GM21576 (cell line): ENCODE results near the gene ESYT1.
A peak's percentile ranks its signal among the peaks of the same experiment; 100 is the strongest.

Experiments used
- ATAC-seq: cut with Tn5 transposase; IDR thresholded peaks from one replicate; pipeline ENCODE4 v1.9.1; 2021; ENCODE audit warnings: mild to moderate bottlenecking, moderate library complexity; ENCODE audit not compliant: unreplicated experiment

ESYT1 gene, protein sequence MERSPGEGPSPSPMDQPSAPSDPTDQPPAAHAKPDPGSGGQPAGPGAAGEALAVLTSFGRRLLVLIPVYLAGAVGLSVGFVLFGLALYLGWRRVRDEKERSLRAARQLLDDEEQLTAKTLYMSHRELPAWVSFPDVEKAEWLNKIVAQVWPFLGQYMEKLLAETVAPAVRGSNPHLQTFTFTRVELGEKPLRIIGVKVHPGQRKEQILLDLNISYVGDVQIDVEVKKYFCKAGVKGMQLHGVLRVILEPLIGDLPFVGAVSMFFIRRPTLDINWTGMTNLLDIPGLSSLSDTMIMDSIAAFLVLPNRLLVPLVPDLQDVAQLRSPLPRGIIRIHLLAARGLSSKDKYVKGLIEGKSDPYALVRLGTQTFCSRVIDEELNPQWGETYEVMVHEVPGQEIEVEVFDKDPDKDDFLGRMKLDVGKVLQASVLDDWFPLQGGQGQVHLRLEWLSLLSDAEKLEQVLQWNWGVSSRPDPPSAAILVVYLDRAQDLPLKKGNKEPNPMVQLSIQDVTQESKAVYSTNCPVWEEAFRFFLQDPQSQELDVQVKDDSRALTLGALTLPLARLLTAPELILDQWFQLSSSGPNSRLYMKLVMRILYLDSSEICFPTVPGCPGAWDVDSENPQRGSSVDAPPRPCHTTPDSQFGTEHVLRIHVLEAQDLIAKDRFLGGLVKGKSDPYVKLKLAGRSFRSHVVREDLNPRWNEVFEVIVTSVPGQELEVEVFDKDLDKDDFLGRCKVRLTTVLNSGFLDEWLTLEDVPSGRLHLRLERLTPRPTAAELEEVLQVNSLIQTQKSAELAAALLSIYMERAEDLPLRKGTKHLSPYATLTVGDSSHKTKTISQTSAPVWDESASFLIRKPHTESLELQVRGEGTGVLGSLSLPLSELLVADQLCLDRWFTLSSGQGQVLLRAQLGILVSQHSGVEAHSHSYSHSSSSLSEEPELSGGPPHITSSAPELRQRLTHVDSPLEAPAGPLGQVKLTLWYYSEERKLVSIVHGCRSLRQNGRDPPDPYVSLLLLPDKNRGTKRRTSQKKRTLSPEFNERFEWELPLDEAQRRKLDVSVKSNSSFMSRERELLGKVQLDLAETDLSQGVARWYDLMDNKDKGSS

DNA sequence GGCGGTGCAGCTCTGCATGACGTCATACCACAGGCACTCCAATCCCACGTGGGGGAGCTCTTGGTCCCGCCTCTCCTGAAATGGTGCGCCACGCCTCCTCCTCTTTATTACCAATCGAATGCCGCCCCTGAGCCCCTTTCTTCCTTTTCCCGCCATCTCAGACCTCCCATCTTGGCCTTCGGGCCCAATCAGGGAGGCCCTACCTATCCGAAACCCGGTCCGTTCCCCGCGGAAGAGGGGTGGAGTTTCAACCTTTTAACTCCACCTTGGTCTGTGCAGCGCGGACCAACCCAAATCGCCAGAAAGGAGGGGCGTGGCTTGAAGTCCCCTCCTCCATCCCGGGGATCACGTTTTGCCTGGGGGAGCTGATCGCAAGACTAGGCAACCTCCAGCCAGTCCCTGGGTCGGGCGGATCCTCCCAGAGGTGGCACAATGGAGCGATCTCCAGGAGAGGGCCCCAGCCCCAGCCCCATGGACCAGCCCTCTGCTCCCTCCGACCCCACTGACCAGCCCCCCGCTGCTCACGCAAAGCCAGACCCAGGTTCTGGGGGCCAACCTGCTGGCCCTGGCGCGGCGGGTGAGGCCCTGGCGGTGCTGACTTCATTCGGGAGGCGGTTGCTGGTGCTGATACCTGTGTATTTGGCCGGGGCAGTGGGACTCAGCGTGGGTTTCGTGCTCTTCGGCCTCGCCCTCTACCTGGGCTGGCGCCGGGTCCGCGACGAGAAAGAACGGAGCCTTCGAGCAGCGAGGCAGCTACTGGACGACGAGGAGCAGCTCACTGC, at the start of gene ESYT1:
Gene ESYT1, plus strand, starts transcription at position 380 of the 782 bp plus-strand sequence. Its CDS starts 53 bp downstream, at position 433.
- peak; percentile 86 for ATAC-seq

DNA sequence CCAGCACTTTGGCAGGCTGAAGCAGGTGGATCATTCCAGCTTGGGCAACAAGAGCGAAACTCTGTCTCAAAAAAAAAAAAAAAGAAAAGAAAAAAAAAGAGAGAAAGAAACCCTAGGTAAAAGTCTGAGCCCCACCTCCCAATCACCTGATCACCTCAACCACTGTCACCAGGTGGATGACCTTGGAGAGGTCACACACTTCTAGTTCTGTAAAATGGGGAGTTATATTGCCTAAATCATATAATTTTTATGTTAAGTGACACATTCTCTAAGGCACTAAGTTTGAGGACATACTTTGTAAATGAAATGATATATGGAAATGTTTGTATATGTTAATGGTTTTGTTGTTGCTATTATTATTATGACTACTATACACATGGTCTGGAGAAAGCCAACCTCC, 49.6 kb upstream of the ESYT1 start:
- ATAC-seq = no peak

DNA sequence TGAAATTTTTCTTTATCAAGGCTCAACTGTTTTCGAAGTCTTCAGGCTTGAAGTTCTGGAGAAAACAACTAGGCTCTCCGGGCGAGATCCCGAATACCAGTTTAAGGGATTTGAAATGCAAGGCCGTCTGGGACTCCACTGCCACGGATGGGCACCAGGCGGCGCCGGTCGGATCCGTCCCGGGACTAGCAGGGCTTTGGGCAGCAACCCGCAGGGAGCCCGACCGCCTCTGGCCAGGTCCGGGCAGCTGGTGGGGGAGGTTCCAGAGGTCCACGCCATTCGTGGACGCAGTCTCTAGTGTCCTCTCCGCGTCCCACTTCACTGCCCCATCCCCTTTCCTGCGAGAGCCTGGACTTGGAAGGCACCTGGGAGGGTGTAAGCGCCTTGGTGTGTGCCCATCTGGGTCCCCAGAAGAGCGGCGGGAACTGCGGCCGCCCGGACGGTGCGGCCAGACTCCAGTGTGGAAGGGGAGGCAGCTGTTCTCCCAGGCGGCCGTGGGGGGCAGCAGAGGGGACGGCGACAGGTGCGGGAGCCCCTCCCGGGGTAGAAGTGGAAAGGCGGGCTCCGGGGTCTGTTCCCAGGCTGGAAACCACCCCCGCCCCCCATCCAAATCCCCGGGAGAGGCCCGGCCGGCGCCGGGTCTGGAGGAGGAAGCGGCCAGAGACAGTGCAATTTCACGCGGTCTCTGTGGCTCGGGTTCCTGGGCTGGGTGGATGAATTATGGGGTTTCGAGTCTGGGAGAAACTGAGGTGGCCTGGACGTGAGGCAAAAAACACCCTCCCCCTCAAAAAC, 48.9 kb upstream of the ESYT1 start:
- ATAC-seq = peak; percentile 58

DNA sequence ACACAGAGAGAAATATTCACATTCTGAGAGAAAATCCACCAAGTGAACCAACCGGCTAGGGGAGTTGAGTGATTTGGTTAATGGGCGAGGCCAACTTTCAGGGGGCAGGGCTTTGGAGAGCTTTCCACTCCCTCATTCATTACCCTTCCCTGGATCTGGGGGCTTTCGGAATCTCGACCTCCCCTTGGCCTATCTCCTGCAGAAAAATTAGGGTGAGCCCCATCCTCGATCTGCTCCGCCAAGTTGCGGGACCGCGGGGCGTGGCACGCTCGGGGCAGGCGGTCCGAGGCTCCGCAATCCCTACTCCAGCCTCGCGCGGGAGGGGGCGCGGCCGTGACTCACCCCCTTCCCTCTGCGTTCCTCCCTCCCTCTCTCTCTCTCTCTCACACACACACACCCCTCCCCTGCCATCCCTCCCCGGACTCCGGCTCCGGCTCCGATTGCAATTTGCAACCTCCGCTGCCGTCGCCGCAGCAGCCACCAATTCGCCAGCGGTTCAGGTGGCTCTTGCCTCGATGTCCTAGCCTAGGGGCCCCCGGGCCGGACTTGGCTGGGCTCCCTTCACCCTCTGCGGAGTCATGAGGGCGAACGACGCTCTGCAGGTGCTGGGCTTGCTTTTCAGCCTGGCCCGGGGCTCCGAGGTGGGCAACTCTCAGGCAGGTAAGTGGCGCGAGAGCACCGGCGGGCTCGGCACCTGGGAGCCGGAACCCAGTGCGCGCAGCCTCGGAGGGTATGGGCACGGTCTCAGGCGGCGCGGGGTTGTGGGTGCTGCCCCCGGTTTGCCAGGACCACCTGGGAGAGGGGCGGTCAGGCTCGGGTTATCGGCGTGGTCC, 48.1 kb upstream of the ESYT1 start, which contains the start of gene ERBB3:
Gene ERBB3, plus strand, starts transcription at position 443 of the 833 bp plus-strand sequence. Its CDS starts 136 bp downstream, at position 579.
- peak; percentile 32 for ATAC-seq

DNA sequence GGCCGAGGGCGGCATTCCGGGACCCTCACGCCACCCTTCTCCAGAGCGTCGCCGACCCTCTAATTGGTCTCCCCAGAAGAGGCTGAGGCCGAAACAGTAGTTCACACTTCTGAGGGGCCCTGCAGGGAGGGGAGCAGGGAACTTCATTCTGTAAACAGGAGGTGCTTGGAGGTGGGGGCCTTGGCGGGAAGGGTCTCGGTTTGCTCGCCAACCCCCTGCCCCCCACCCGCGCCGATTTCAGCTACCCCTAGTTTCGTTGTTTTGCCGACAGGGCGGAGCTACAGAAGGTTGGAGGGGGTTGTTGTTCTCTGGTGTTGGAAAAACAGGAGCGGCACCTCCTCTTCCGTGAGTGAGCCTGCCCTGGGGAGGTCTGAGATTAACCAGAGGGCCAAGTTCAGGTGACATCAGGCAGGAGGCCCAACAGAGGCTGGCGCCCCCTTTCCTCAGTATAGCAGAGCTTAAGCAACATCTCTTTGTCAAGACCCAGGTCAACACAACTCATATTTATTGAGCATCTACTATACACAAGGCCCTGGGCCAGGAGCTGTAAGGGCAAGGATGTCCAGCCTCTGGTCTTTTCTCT, 47.4 kb upstream of the ESYT1 start:
- no peak for ATAC-seq

DNA sequence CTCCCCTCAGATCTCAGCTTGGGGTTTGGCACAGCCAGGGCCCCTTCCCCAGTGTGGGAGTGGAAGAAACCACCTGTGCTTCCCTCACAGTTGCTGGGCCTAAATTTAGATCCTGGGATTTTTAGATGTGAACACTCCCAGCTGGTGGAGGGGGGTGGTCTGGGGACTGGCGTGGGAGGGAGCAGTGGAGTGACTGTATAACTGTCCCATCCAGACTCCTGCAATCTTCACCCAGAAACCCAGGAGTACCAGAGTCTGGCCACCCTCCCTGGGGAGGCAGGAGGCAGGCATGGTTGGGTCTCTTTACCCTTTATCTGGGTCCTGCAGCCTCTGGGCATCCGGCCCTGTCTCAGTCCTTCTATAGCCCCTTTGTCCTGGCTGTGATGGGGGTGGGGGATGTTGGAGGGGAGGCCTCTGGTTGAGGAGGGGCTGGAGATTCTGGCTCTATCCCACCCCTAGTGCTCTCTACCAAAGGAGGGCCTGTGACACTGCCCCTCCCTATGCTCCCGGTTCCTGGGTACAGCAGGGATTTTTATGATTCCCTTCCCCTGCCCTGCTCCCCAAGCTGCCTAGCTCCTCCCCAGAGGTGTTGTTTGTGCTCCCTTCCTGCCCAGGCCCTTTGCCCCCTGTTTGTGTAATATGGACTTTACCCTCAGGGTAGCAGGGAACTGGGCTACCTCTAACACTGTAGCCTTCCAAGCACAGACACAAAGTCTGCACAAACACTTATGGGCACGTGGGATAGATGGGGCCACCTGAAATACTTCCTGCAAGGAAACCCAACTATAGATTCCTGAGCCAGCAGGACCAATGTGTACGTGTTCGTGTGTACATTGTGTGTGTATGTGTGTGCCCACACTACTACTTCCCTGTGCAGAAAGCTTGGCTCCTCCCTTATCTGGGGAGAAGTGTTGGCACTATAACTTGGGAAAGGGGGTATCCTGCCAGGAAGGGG, 46.4 kb upstream of the ESYT1 start:
- ATAC-seq = no peak

DNA sequence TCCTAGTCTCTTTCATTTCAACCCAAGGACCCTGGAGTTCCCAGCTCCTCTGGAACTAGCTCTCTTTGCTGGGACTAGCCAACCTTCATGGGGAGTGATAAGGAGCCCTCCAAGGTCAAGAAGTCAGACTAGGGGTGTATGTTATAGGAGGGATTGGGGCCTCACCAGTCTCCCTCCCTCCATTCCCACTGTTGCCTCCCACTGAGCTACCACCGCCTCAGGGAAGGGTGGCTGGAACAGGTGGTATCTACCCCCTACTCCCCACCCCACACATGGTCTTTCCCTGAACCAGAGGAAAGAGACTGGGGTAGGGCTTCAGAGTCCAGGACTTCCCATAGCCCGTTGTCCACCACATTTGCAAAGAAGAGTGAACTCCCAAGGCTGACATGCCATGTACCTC, 45.7 kb upstream of the ESYT1 start:
- ATAC-seq = no peak

DNA sequence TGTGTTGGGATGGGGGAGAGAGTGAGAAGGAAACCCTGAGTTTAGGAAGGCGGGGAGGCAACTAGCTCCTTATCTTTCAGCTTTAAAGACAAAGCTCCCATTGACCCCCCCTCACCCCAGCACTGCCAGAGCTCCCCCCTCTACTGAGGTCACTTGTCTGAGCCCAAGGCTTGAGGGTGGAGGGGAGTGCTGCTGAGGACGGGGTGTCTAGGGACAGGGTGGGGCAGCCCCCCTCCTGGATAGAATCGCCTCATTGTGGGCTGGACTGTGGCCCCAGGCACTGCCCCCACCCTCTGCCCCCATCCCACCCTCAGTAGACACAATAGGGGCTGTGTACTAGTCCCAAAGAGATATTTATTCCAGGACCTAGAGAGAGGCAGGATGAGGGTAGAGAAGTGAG, 45.1 kb upstream of the ESYT1 start:
- ATAC-seq = no peak

DNA sequence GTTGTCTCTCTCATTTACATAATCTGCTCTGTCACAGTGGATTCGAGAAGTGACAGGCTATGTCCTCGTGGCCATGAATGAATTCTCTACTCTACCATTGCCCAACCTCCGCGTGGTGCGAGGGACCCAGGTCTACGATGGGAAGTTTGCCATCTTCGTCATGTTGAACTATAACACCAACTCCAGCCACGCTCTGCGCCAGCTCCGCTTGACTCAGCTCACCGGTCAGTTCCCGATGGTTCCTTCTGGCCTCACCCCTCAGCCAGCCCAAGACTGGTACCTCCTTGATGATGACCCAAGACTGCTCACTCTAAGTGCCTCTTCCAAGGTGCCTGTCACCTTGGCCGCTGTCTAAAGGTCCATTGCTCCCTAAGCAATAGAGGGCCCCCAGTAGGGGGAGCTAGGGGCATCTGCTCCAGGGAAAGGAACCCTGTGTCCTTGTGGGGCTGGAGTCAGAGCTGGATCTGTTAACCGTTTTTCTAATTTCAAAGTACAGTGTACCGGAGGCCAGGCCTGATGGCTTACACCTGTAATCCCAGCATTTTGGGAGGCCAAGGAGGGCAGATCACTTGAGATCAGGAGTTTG, 43.0 kb upstream of the ESYT1 start:
- ATAC-seq = no peak

DNA sequence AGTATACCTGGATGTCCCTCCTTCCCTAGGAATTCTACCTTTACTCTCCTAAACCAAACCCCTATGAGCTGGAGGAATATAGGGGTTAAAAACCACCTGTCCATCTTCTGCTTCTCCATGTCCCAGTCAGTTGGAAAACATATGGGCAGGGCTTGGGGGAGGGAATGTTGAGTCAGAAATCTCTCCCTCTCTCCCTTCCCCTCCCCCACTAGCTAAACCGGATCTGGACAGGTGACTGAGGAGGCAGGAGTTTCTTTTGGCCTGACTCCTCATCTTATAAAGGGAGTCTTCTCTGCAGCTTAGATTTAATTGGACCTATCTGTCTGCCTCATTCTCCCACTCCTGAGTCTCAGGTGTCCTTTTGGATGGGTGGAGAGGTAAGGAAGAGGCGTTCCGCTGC, 42.0 kb upstream of the ESYT1 start:
- ATAC-seq = no peak

DNA sequence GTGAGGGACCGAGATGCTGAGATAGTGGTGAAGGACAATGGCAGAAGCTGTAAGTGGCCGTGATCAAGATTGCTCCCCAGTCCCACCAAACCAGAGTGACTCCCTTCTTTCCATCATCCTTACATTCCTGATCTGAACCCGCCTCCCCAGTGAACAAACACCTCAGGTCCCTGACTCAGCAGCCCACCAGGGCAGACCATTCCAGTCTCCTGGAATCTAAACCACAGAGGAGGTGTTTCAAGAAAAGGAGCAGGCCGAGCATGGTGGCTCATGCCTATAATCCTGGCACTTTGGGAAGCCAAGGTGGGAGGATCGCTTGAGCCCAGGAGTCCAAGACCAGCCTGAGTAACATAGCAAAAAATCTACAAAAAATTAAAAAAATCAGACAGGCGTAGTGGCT, 41.5 kb upstream of the ESYT1 start:
- no peak for ATAC-seq

DNA sequence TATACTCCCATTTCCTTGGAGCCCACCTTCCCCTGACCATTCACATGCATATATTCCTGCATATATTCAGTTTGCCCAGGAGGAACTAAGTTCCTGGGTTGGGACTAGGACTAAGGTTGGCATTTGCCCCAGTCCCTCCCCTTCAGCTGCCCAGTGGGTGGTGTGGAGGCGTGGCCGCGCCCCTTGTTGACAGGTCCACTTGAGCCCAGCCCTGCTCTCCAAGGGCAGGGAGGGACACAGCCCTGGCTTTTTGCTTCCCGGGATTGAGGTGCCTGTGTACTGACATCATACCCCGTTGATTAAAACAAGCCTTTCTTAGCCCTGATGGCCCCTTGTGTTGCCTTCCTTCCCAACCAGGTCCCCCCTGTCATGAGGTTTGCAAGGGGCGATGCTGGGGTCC, 40.8 kb upstream of the ESYT1 start:
- ATAC-seq = no peak

DNA sequence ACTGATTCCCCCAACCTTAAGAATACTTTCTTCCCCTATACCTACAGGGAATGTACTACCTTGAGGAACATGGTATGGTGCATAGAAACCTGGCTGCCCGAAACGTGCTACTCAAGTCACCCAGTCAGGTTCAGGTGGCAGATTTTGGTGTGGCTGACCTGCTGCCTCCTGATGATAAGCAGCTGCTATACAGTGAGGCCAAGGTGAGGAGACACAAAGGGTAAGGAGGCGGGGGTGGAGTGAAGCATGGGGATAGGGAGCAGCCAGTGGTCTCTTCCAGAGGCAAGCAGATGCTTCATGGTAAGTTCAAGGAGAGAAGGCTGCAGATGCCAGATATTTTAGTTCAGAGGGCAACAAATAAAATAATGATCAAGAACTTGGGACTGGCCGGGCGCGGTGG, 30.3 kb upstream of the ESYT1 start:
- ATAC-seq = no peak

DNA sequence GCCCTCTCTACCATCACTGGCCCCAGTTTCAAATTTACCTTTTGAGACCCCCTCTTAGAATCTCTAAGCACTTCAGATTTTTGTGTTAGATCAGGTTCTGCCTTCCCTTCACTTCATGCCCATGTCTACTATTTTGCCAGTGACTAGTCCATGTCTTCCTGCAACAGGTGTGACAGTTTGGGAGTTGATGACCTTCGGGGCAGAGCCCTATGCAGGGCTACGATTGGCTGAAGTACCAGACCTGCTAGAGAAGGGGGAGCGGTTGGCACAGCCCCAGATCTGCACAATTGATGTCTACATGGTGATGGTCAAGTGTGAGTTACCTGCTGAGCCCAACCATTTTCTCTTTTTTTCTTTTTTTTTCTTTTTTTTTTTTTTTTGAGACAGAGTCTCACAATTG, 29.5 kb upstream of the ESYT1 start:
- ATAC-seq = no peak

DNA sequence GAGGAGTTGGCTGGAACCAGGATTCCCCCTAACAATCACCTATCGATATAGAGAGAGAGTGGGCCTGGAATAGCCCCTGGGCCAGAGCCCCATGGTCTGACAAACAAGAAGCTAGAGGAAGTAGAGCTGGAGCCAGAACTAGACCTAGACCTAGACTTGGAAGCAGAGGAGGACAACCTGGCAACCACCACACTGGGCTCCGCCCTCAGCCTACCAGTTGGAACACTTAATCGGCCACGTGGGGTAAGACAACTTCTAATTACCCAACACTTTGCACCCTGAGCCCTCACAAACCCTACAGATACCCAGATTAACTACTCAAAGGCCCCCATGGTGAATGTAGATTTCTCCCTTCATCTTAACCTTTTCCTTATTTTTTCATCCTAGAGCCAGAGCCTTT, 28.3 kb upstream of the ESYT1 start:
- no peak for ATAC-seq

DNA sequence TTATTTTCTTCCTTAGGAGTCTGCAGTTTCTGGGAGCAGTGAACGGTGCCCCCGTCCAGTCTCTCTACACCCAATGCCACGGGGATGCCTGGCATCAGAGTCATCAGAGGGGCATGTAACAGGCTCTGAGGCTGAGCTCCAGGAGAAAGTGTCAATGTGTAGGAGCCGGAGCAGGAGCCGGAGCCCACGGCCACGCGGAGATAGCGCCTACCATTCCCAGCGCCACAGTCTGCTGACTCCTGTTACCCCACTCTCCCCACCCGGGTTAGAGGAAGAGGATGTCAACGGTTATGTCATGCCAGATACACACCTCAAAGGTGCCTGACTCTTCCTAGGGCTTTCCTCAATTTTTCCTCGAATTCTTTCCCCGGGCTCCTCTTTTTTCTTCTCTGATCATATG, 27.0 kb upstream of the ESYT1 start:
- ATAC-seq = no peak

DNA sequence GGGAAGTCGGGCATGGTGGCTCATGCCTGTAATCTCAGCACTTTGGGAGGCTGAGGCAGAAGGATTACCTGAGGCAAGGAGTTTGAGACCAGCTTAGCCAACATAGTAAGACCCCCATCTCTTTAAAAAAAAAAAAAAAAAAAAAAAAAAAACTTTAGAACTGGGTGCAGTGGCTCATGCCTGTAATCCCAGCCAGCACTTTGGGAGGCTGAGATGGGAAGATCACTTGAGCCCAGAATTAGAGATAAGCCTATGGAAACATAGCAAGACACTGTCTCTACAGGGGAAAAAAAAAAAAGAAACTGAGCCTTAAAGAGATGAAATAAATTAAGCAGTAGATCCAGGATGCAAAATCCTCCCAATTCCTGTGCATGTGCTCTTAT, 25.4 kb upstream of the ESYT1 start:
- no peak for ATAC-seq
